ENCODE data around the gene CERK.

DNA sequence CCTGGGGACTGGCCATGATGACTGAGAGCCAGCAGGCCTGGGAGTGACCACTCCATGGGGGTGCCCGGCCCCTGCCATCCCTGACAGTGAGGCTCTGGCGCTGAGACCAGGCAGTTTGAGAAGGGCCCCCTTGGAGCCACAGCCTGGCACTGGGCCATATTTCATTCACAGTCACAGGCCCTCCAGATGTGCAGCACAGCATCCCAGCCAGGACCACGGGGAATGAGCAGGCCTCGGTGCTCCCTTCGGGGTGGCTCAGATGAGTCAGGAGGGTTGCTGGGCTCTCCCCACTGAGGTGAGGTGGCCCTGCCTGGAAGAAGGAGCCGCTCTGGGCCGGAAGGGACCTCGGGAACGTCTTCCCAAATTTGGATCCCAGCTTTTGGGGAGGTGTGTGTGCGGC lies 64.8 kb downstream of the CERK start:
- no peak for TF ChIP-seq CTCF (IDR thresholded peaks at IDR 0.05)
- no peak for TF ChIP-seq POLR2AphosphoS5 (IDR thresholded peaks at IDR 0.05)
- no peak for TF ChIP-seq POLR2A (IDR thresholded peaks at IDR 0.05)
